Heart right ventricle (tissue), 16 donors: ENCODE results near the gene PRMT5. TPM values are rescaled to one million over a fixed set of nuclear protein-coding genes. Genes with fewer than 3 reads are reported as not detected.
"Not testable (repeated sequence)": the region's sequence is repeated elsewhere in the genome, so short reads cannot be mapped to it uniquely, and the experiment has no call there.

Experiments used
- ATAC-seq, 8 donors: fragments of 200-7000 bp; cut with Tn5 transposase; one replicate each; pipeline ENCODE4 v1.9.1; 2020; ENCODE audit warnings: mild to moderate bottlenecking in 8 of 8, moderate library complexity in 8 of 8, moderate number of reproducible peaks in 1 of 8
- DNase-seq, 2 donors: peaks; one replicate each; pipeline ENCODE4 v3.0.0-alpha.2; 2020
- H3K27ac ChIP-seq, 10 donors: fragments of 200-600 bp; sonication (generic) in 2 of 10; one replicate each; pipeline versions ENCODE4 v1.5.0 to v1.8.0; 2020 to 2022; ENCODE audit warnings: mild to moderate bottlenecking in 3 of 10
- H3K27me3 ChIP-seq, 7 donors: fragments of 200-600 bp; one replicate each; pipeline ENCODE4 v1.8.0; 2021 to 2022; ENCODE audit warnings: mild to moderate bottlenecking in 2 of 7
- H3K36me3 ChIP-seq, 9 donors: fragments of 200-600 bp; sonication (generic) in 1 of 9; one replicate each; pipeline versions ENCODE4 v1.5.0 to v1.8.0; 2020 to 2022; ENCODE audit warnings: mild to moderate bottlenecking in 2 of 9
- H3K4me1 ChIP-seq, 9 donors: fragments of 200-600 bp; sonication (generic) in 1 of 9; one replicate each; pipeline versions ENCODE4 v1.5.0 to v1.8.0; 2020 to 2022; ENCODE audit warnings: mild to moderate bottlenecking in 4 of 9
- H3K4me3 ChIP-seq, 10 donors: fragments of 200-600 bp; sonication (generic) in 2 of 10; one replicate each; pipeline versions ENCODE4 v1.5.0 to v1.8.0; 2020 to 2022; ENCODE audit warnings: mild to moderate bottlenecking in 7 of 10, moderate library complexity in 2 of 10
- H3K9me3 ChIP-seq, 11 donors: fragments of 200-600 bp in 10 of 11; sonication (generic) in 2 of 11; one replicate each; pipeline versions ENCODE4 v1.5.0 to v1.8.0; 2013 to 2022; ENCODE audit warnings: mild to moderate bottlenecking in 2 of 11, control low read depth in 1 of 11, moderate library complexity in 1 of 11
- WGBS, 2 donors: extraction: QIAGEN DNeasy Blood & Tissue Kit; methylation state at CpG; one replicate each; pipeline ENCODE4 v1.1.7; 2013; ENCODE audit warnings: inconsistent platforms in 1 of 2; 5-methylcytosine and 5-hydroxymethylcytosine counted together
- intact Hi-C, 10 donors: fragments of 100-400 bp; cut with DNase I; formaldehyde crosslinking; loops; one replicate each; pipeline versions ENCODE4 v1.11.1 to v1.14.2; 2022
- polyA plus RNA-seq, 2 donors: library from polyadenylated mRNA; stranded (reverse); fragments of 200-250 nt; gene quantifications; one replicate each; pipeline ENCODE4 v1.2.3, GENCODE V29; 2013
- total RNA-seq, 10 donors: library from RNA; stranded (reverse); fragmentation: NEBNext Ultra II Directional in 3 of 10; extraction: Animal tissue kit (Norgen Biotek cat#: 25700) in 3 of 10; gene quantifications; one replicate each; pipeline versions ENCODE4 v1.2.1 to v1.2.4, GENCODE V29; 2021 to 2023
- TF ChIP-seq, protein P1 (sequence below), 9 donors: fragments of 200-600 bp; sonication (generic) in 2 of 9; IDR thresholded peaks; one replicate each; pipeline versions ENCODE4 v1.5.0 to v1.8.0; 2021 to 2022; ENCODE audit warnings: antibody characterized with exemption in 9 of 9, mild to moderate bottlenecking in 5 of 9, moderate library complexity in 1 of 9
- donor health status: Arrhythmogenic right ventricular cardiomyopathy.
- donor health status: ischemic (EF 13 %, LVEDD 7.1; RV severe dilation, severe dysfunction).
- donor health status: healthy with polysubstance abuse.
- donor health status: DM: no; HTN: yes; CAD: no.
- donor health status: DM: no; HTN: no; CAD: no.
- donor health status: ischemic (EF 25% LVEDD 6.9; RV normal size, moderate dysfunction).
- donor health status: ischemic (EF 25% LVEDD 5.7; RV mildly dilated, moderate dysfunction).
- donor health status: healthy.
- donor health status: DM: yes; HTN: yes; CAD: no.
- donor health status: Ischemic cardiomyopathy.
- donor health status: ischemic (EF 35%, LVEDD 5.7; RV mildly dilated, moderate dysfunction).
- donor health status: nonischemic (EF 11% LVEDD 7.7; RV severe dilation, severe dysfunction).
- donor health status: DM: yes; HTN: yes; CAD: no.
- donor health status: PGD.
- donor health status: ischemic (EF 29% LVEDD 5.4; RV normal size, mild dysfunction).
- donor health status: nonischemic (EF 23%, LVEDD 6.1; RV moderate dilation, normal function).

PRMT5 gene
- total and polyA plus RNA-seq, 12 donors = 7.8 to 75.1 (median 48.2) TPM

DNA sequence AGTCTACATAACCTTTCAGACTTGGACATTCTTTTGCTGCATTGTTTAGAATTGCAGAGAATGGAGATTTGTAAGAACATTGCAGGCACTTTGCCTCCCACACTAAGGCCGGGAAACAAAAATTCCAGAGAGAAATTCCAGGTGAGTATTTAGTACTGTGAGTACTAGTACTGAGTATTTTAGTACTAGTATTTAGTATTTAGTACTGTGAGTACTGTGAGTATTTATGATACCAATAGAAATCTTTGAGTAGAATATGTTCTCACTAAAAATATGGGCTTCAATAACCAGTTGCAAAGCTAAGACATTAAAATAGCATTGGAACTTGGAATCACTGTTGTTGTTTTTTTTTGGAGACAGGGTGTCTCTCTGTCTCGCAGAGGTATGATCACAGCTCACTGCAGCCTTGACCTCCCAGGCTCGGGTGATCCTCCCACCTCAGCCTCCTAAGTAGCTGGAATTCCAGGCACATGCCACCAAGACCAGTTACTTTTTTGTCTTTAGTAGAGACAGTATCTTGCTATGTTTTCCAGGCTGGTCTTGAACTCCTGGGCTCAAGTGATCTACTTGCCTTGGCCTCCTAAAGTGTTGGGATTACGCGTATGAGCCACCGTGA lies 33.0 kb upstream of the PRMT5 start:
- TF ChIP-seq, protein P1, sequence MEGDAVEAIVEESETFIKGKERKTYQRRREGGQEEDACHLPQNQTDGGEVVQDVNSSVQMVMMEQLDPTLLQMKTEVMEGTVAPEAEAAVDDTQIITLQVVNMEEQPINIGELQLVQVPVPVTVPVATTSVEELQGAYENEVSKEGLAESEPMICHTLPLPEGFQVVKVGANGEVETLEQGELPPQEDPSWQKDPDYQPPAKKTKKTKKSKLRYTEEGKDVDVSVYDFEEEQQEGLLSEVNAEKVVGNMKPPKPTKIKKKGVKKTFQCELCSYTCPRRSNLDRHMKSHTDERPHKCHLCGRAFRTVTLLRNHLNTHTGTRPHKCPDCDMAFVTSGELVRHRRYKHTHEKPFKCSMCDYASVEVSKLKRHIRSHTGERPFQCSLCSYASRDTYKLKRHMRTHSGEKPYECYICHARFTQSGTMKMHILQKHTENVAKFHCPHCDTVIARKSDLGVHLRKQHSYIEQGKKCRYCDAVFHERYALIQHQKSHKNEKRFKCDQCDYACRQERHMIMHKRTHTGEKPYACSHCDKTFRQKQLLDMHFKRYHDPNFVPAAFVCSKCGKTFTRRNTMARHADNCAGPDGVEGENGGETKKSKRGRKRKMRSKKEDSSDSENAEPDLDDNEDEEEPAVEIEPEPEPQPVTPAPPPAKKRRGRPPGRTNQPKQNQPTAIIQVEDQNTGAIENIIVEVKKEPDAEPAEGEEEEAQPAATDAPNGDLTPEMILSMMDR (IDR thresholded peaks at IDR 0.05) = no peak
- intact Hi-C loops = no loop called here
- DNase-seq (no peak), ATAC-seq (no peak)
- H3K4me1 ChIP-seq = peaks cover 0 to 6% (median 0%) of the 10 kb centered on the region in 9 donors
- H3K27ac ChIP-seq = no peak overlapping the region
- 93 to 94% methylated on average over 6 of the region's 6 CpGs for WGBS, 2 donors
- no peaks in the 10 kb centered on the region for H3K27me3 ChIP-seq
- H3K4me3 ChIP-seq = no peak overlapping the region
- no peaks in the 10 kb centered on the region for H3K9me3 ChIP-seq
- H3K36me3 ChIP-seq = no peaks in the 10 kb centered on the region

DNA sequence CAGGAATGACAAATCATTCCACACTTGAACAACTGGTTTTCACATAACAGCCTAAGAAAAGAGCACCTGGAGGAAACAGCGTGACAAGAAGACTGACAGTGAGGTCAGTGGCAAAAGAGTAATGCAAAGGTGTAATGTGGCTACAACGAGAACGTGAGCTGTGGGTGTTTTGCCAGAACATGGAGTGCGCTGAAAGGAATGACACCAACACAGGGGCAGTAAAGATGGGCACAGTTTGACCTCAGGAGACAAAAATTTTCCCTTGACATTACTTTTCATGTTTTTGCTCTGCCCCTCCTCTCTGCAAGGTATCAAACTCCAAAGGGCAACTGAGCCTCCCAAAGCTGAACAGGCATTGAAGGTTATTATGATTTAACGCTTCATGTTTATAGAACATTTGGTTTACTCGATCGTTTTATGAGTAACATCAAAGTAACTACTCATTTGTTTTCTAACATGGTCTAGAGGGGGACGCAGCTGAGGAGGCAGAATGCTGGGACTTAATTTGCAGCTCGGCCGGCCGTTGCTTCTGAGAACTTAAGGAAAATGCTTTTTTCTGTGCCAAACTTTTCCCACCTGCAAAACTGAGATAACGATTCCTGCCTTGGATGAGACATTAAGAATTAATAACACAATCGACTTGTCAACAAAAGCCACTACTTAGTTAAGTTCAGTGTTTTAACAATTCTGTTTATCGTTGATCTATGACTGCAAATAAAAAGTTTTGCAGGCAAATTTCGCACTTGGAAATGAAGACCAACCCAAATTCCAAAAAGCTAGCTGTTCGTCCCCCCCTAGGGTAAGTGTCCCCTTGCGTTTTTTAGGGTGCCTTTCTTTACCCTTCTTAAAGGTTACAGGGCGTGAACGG lies 26.8 kb upstream of the PRMT5 start:
- H3K4me3 ChIP-seq = peak overlapping the region; percentile 60 to 82 (median 72)
- ATAC-seq (no peak), DNase-seq (no peak)
- intact Hi-C loops = loop anchor here in 1 of 10 donors (2.0 kb wide), 1 partner anchor 25 kb away; no protein-coding TSS in a partner anchor
- peaks cover 0 to 41% (median 16%) of the 10 kb centered on the region in 9 donors for H3K36me3 ChIP-seq
- no peaks in the 10 kb centered on the region for H3K27me3 ChIP-seq
- no peaks in the 10 kb centered on the region for H3K9me3 ChIP-seq
- H3K27ac ChIP-seq = peak overlapping the region; percentile 75 to 97 (median 94)
- WGBS, 2 donors = 22 to 23% methylated on average over 19 of the region's 19 CpGs
- peaks cover 4 to 18% (median 12%) of the 10 kb centered on the region in 9 donors for H3K4me1 ChIP-seq
- TF ChIP-seq, protein P1 (IDR thresholded peaks at IDR 0.05) = no peak

DNA sequence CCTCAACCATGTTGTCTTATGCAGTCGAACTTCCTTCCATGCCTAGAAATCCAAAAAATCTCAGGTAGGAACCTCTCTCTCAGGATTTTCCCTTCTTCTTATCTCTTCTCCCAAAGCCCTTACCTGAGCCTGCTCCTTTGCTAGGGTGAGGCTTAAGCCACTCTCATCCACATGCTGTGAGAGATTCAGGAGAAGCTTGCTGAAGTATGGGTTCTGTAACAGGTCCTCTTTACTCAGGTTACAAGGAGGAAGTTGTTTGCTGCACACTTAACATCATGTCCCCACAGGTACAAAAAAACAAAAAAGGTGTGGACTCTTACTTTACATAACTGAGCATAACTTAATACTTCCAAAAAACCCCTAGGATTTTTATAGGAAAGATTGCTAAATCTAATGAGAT lies 23.2 kb upstream of the PRMT5 start:
- no peak overlapping the region for H3K4me3 ChIP-seq
- H3K27me3 ChIP-seq = no peaks in the 10 kb centered on the region
- H3K9me3 ChIP-seq = no peaks in the 10 kb centered on the region
- H3K27ac ChIP-seq = peak overlapping the region in 1 of 10 donors; percentile 45
- TF ChIP-seq, protein P1 (IDR thresholded peaks at IDR 0.05) = no peak
- WGBS, 2 donors = 98 to 100% methylated on average over 1 of the region's 1 CpG
- H3K36me3 ChIP-seq = peaks cover 0 to 75% (median 17%) of the 10 kb centered on the region in 9 donors
- no peak for ATAC-seq
- peaks cover 4 to 17% (median 12%) of the 10 kb centered on the region in 9 donors for H3K4me1 ChIP-seq
- DNase-seq = no peak
- intact Hi-C loops = no loop called here

DNA sequence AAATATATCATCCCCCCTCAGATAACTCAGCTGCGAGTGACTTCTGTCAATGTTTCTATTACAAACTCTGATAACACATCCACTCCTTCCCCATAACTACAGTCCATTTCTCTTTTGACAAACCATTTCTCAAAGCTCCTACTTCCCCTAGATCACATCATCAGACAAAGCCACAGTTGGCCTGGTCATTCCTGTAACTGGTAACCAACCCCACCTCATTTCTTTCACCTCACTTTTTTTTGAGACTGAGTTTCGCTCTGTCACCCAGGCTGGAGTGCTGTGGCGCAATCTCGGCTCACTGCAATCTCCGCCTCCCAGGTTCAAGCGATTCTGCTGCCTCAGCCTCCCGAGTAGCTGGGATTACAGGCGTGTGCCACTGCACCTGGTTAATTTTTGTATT lies 22.6 kb upstream of the PRMT5 start:
- DNase-seq, H3K27me3 ChIP-seq, H3K4me3 ChIP-seq, H3K9me3 ChIP-seq, ATAC-seq, intact Hi-C loops: not testable (repeated sequence)
- Histone ChIP-seq H3K36me3 (peaks cover 0 to 82% (median 23%) of the 10 kb centered on the region in 9 donors), H3K27ac (peak overlapping the region in 1 of 10 donors; percentile 66), H3K4me1 (peaks cover 4 to 13% (median 11%) of the 10 kb centered on the region in 9 donors)
- WGBS, 2 donors = 90 to 92% methylated on average over 8 of the region's 8 CpGs
